HFF-Myc (cell line): ENCODE results near the gene QPCTL.

Experiments used
- DNase-seq: peaks from one replicate; pipeline ENCODE4 v3.0.0-alpha.2; 2011; ENCODE audit warnings: low read depth; ENCODE audit errors: extremely low read depth
- H3K4me3 ChIP-seq: replicated peaks from 2 replicates; pipeline ENCODE4 v1.5.1; 2011; ENCODE audit warnings: low read depth, mild to moderate bottlenecking, control low read depth, low read length
- TF ChIP-seq, protein P1 (sequence below): IDR thresholded peaks from 2 replicates; pipeline ENCODE4 v1.5.1; 2012; ENCODE audit warnings: mild to moderate bottlenecking, low read depth, low read length, control low read depth; ENCODE audit errors: missing control alignments

QPCTL gene

GRCh38 chr19:45753548-45753947, 61.1 kb downstream of the QPCTL start:
- H3K4me3 ChIP-seq, result no peak overlapping the region
- DNase-seq, result no peak
- TF ChIP-seq, protein P1, sequence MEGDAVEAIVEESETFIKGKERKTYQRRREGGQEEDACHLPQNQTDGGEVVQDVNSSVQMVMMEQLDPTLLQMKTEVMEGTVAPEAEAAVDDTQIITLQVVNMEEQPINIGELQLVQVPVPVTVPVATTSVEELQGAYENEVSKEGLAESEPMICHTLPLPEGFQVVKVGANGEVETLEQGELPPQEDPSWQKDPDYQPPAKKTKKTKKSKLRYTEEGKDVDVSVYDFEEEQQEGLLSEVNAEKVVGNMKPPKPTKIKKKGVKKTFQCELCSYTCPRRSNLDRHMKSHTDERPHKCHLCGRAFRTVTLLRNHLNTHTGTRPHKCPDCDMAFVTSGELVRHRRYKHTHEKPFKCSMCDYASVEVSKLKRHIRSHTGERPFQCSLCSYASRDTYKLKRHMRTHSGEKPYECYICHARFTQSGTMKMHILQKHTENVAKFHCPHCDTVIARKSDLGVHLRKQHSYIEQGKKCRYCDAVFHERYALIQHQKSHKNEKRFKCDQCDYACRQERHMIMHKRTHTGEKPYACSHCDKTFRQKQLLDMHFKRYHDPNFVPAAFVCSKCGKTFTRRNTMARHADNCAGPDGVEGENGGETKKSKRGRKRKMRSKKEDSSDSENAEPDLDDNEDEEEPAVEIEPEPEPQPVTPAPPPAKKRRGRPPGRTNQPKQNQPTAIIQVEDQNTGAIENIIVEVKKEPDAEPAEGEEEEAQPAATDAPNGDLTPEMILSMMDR, result peak; percentile 31
